ENCODE data around the gene B4GAT1. TPM values are rescaled to one million over a fixed set of nuclear protein-coding genes. Genes with fewer than 3 reads are reported as not detected.

B4GAT1 gene
- total and polyA plus RNA-seq, 9 of the 15 experiments (the other 6 are each of a cell fraction or from before 2014, with no cell fraction given), result 0.86 to 9.5 (median 3.8) TPM

DNA sequence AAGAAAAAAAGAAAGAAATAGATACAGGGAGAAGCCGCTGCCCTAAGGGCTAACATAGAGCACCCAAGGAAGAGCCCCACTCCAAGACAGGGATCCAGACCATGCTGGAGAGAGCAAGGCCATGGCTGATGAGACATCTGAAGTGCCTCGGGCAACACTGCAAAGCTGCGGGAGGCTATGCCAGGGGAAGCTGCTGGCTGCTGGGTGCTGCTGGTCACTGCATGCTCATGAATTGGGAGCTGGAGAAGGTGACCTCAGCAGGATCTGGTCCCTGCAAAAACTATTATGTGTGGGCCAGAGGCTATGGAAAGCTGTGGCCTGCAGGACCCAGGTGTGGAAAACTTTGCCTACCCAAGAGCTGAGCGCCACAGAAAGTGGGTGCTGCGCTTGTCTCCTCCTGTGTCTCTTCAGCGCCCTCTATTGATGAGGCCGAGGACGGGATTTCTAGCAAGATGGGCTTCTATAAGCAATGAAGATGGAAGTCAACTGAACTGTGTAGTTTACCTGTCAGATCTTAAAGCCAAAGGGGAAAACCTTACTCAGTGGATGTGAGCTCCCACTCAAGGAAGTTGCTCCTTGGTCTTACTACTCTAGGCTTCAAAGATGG is 41.5 kb upstream of the B4GAT1 start (continued):
- TF ChIP-seq, protein P1, sequence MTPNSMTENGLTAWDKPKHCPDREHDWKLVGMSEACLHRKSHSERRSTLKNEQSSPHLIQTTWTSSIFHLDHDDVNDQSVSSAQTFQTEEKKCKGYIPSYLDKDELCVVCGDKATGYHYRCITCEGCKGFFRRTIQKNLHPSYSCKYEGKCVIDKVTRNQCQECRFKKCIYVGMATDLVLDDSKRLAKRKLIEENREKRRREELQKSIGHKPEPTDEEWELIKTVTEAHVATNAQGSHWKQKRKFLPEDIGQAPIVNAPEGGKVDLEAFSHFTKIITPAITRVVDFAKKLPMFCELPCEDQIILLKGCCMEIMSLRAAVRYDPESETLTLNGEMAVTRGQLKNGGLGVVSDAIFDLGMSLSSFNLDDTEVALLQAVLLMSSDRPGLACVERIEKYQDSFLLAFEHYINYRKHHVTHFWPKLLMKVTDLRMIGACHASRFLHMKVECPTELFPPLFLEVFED (CRISPR knock-in tag; conservative IDR thresholded peaks at IDR 0.05), result no peak
- TF ChIP-seq SMC3 (conservative IDR thresholded peaks at IDR 0.05; ENCODE audit: insufficient read depth, low read depth, low read length) (peak; percentile 26; the same call in 1 of the 2 replicates), YY1 (IDR thresholded peaks at IDR 0.05; ENCODE audit: borderline replicate concordance in 1 of 3, control insufficient read depth in 1 of 3, extremely low read depth in 1 of 3, insufficient read depth in 3 of 3, insufficient read length in 1 of 3, insufficient replicate concordance in 2 of 3, low read depth in 1 of 3, low read length in 2 of 3) (peak in 1 of 3 experiments; percentile 26), XRCC5 (IDR thresholded peaks at IDR 0.05; ENCODE audit: low read depth, low read length) (peak; percentile 63; the same call in 1 of the 2 replicates)
- TF ChIP-seq, protein P2, sequence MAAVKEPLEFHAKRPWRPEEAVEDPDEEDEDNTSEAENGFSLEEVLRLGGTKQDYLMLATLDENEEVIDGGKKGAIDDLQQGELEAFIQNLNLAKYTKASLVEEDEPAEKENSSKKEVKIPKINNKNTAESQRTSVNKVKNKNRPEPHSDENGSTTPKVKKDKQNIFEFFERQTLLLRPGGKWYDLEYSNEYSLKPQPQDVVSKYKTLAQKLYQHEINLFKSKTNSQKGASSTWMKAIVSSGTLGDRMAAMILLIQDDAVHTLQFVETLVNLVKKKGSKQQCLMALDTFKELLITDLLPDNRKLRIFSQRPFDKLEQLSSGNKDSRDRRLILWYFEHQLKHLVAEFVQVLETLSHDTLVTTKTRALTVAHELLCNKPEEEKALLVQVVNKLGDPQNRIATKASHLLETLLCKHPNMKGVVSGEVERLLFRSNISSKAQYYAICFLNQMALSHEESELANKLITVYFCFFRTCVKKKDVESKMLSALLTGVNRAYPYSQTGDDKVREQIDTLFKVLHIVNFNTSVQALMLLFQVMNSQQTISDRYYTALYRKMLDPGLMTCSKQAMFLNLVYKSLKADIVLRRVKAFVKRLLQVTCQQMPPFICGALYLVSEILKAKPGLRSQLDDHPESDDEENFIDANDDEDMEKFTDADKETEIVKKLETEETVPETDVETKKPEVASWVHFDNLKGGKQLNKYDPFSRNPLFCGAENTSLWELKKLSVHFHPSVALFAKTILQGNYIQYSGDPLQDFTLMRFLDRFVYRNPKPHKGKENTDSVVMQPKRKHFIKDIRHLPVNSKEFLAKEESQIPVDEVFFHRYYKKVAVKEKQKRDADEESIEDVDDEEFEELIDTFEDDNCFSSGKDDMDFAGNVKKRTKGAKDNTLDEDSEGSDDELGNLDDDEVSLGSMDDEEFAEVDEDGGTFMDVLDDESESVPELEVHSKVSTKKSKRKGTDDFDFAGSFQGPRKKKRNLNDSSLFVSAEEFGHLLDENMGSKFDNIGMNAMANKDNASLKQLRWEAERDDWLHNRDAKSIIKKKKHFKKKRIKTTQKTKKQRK (IDR thresholded peaks at IDR 0.05; ENCODE audit: borderline replicate concordance, low read depth, low read length), result no peak
- TF ChIP-seq, protein P3, sequence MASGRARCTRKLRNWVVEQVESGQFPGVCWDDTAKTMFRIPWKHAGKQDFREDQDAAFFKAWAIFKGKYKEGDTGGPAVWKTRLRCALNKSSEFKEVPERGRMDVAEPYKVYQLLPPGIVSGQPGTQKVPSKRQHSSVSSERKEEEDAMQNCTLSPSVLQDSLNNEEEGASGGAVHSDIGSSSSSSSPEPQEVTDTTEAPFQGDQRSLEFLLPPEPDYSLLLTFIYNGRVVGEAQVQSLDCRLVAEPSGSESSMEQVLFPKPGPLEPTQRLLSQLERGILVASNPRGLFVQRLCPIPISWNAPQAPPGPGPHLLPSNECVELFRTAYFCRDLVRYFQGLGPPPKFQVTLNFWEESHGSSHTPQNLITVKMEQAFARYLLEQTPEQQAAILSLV (tag; IDR thresholded peaks at IDR 0.05), result no peak
- TF ChIP-seq, protein P4, sequence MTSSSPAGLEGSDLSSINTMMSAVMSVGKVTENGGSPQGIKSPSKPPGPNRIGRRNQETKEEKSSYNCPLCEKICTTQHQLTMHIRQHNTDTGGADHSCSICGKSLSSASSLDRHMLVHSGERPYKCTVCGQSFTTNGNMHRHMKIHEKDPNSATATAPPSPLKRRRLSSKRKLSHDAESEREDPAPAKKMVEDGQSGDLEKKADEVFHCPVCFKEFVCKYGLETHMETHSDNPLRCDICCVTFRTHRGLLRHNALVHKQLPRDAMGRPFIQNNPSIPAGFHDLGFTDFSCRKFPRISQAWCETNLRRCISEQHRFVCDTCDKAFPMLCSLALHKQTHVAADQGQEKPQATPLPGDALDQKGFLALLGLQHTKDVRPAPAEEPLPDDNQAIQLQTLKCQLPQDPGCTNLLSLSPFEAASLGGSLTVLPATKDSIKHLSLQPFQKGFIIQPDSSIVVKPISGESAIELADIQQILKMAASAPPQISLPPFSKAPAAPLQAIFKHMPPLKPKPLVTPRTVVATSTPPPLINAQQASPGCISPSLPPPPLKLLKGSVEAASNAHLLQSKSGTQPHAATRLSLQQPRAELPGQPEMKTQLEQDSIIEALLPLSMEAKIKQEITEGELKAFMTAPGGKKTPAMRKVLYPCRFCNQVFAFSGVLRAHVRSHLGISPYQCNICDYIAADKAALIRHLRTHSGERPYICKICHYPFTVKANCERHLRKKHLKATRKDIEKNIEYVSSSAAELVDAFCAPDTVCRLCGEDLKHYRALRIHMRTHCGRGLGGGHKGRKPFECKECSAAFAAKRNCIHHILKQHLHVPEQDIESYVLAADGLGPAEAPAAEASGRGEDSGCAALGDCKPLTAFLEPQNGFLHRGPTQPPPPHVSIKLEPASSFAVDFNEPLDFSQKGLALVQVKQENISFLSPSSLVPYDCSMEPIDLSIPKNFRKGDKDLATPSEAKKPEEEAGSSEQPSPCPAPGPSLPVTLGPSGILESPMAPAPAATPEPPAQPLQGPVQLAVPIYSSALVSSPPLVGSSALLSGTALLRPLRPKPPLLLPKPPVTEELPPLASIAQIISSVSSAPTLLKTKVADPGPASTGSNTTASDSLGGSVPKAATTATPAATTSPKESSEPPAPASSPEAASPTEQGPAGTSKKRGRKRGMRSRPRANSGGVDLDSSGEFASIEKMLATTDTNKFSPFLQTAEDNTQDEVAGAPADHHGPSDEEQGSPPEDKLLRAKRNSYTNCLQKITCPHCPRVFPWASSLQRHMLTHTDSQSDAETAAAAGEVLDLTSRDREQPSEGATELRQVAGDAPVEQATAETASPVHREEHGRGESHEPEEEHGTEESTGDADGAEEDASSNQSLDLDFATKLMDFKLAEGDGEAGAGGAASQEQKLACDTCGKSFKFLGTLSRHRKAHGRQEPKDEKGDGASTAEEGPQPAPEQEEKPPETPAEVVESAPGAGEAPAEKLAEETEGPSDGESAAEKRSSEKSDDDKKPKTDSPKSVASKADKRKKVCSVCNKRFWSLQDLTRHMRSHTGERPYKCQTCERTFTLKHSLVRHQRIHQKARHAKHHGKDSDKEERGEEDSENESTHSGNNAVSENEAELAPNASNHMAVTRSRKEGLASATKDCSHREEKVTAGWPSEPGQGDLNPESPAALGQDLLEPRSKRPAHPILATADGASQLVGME (CRISPR knock-in tag; IDR thresholded peaks at IDR 0.05), result 0 out of 2 replicates have a peak, but pooled peaks have one; percentile 20
- TF ChIP-seq, protein P5, sequence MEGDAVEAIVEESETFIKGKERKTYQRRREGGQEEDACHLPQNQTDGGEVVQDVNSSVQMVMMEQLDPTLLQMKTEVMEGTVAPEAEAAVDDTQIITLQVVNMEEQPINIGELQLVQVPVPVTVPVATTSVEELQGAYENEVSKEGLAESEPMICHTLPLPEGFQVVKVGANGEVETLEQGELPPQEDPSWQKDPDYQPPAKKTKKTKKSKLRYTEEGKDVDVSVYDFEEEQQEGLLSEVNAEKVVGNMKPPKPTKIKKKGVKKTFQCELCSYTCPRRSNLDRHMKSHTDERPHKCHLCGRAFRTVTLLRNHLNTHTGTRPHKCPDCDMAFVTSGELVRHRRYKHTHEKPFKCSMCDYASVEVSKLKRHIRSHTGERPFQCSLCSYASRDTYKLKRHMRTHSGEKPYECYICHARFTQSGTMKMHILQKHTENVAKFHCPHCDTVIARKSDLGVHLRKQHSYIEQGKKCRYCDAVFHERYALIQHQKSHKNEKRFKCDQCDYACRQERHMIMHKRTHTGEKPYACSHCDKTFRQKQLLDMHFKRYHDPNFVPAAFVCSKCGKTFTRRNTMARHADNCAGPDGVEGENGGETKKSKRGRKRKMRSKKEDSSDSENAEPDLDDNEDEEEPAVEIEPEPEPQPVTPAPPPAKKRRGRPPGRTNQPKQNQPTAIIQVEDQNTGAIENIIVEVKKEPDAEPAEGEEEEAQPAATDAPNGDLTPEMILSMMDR (IDR thresholded peaks at IDR 0.05 in 2 of 3, conservative IDR thresholded peaks at IDR 0.05 in 1 of 3; ENCODE audit: insufficient read depth in 2 of 3, low read depth in 1 of 3, low read length in 3 of 3), result peak; percentile 85 to 93 (median 87)
